A673 (cell line): ENCODE data around the gene KRTAP9-1. TPM values are rescaled to one million over a fixed set of nuclear protein-coding genes. Genes with fewer than 3 reads are reported as not detected.
"Not testable (repeated sequence)": the region's sequence is repeated elsewhere in the genome, so short reads cannot be mapped to it uniquely, and the experiment has no call there.

Experiments used
- BruUV-seq: library from RNA; stranded (reverse); fragments of 400-500 nt; replicated peaks from 2 replicates; lab custom pipeline; 2021; lab: Mats Ljungman, UMichigan
- CTCF ChIA-PET: fragments of 300-600 bp; sonication (Branson Sonifier 250); formaldehyde crosslinking; loops from one replicate; lab custom pipeline; 2022; ENCODE audit warnings: antibody characterized with exemption; lab: Charles Lee
- POLR2A ChIA-PET: fragments of 300-600 bp; sonication (Branson Sonifier 250); formaldehyde crosslinking; loops from one replicate; lab custom pipeline; 2022; ENCODE audit warnings: antibody characterized with exemption; ENCODE audit not compliant: low non-redundant PET; lab: Charles Lee
- DNase-seq: peaks from one replicate; pipeline ENCODE4 v3.0.0-alpha.2; 2015; ENCODE audit warnings: low spot score
- H3K27ac ChIP-seq: fragments of 200-600 bp; sonication (generic); 2 replicates; pipeline ENCODE4 v1.5.1; 2016; ENCODE audit warnings: mixed run types, low read depth, mild to moderate bottlenecking, mixed read lengths, antibody characterized with exemption, low read length; ENCODE audit not compliant: poor library complexity, severe bottlenecking
- H3K27me3 ChIP-seq: fragments of 200-600 bp; sonication (generic); replicated peaks from 2 replicates; pipeline ENCODE4 v1.6.1; 2017; ENCODE audit warnings: mixed run types, low read depth, mild to moderate bottlenecking, mixed read lengths, antibody characterized with exemption, low read length; ENCODE audit not compliant: insufficient read depth, poor library complexity
- H3K36me3 ChIP-seq: fragments of 200-600 bp; sonication (generic); 2 replicates; pipeline ENCODE4 v1.6.1; 2016; ENCODE audit warnings: mixed run types, mild to moderate bottlenecking, mixed read lengths, antibody characterized with exemption, low read length; ENCODE audit not compliant: insufficient read depth, poor library complexity, severe bottlenecking
- H3K4me1 ChIP-seq: fragments of 200-600 bp; sonication (generic); 2 replicates; pipeline ENCODE4 v1.6.1; 2017; ENCODE audit warnings: mixed run types, mild to moderate bottlenecking, mixed read lengths, antibody characterized with exemption, low read length; ENCODE audit not compliant: insufficient read depth, poor library complexity, severe bottlenecking
- H3K4me3 ChIP-seq: fragments of 200-600 bp; sonication (generic); 2 replicates; pipeline ENCODE4 v1.5.1; 2016; ENCODE audit warnings: low read depth, mixed run types, mild to moderate bottlenecking, mixed read lengths, low read length; ENCODE audit not compliant: poor library complexity, severe bottlenecking
- H3K9me3 ChIP-seq: fragments of 200-600 bp; sonication (generic); 2 replicates; pipeline ENCODE4 v1.6.1; 2016; ENCODE audit warnings: mixed run types, low read depth, mild to moderate bottlenecking, mixed read lengths, antibody characterized with exemption, low read length; ENCODE audit not compliant: poor library complexity, severe bottlenecking
- CTCF ChIP-seq: fragments of 300-800, 200-600 bp; sonication (generic); conservative IDR thresholded peaks from 2 replicates; pipeline ENCODE4 v1.5.1; 2017; ENCODE audit warnings: low read depth, mild to moderate bottlenecking, antibody characterized with exemption, low read length, moderate library complexity, mixed read lengths
- EZH2 ChIP-seq: fragments of 200-600 bp; sonication (generic); IDR thresholded peaks from 2 replicates; pipeline ENCODE4 v1.6.1; 2017; ENCODE audit warnings: borderline replicate concordance, low read depth, mild to moderate bottlenecking, mixed read lengths, antibody characterized with exemption, low read length; ENCODE audit not compliant: poor library complexity, severe bottlenecking
- intact Hi-C: fragments of 100-400 bp; cut with micrococcal nuclease; formaldehyde crosslinking; loops from one replicate; pipeline ENCODE4 v1.10.0; 2022; ENCODE audit not compliant: unreplicated experiment
- total RNA-seq: library from RNA; stranded (reverse); gene quantifications from 2 replicates; pipeline ENCODE4 v1.2.3, GENCODE V29; 2021

KRTAP9-1 gene
- total RNA-seq, 1 experiment from 2014 or later: not detected

GRCh38 chr17:41153856-41154255, 35.8 kb upstream of the KRTAP9-1 start:
- Histone ChIP-seq H3K9me3 (no peaks in the 10 kb centered on the region), H3K4me3 (no peak overlapping the region), H3K27ac (peak overlapping the region; percentile 77), H3K27me3 (no peaks in the 10 kb centered on the region), H3K4me1 (peaks cover 15% of the 10 kb centered on the region), H3K36me3 (no peaks in the 10 kb centered on the region)
- no peak for TF ChIP-seq CTCF
- no peak for TF ChIP-seq EZH2
- peak; percentile 27 for DNase-seq
- no TSS peak for BruUV-seq
- intact Hi-C loops: no loop called here
- POLR2A ChIA-PET: no interaction called here
- CTCF ChIA-PET: no interaction called here

GRCh38 chr17:41160190-41160589, 29.5 kb upstream of the KRTAP9-1 start:
- H3K36me3 ChIP-seq, BruUV-seq, DNase-seq, H3K27me3 ChIP-seq, H3K4me3 ChIP-seq, H3K9me3 ChIP-seq, CTCF ChIA-PET, H3K4me1 ChIP-seq, H3K27ac ChIP-seq, intact Hi-C loops, POLR2A ChIA-PET: not testable (repeated sequence)

- Histone ChIP-seq H3K36me3 (no peaks in the 10 kb centered on the region), H3K27ac (no peak within 1 kb of the TSS), H3K4me1 (no peaks in the 10 kb centered on the region), H3K9me3 (no peaks in the 10 kb centered on the region), H3K4me3 (no peak within 1 kb of the TSS), H3K27me3 (no peaks in the 10 kb centered on the region)
- ChIA-PET CTCF (no interaction called here), POLR2A (no interaction called here)
- BruUV-seq: no TSS peak
- intact Hi-C loops: no loop called here
- DNase-seq: no peak
- TF ChIP-seq CTCF: no peak
- TF ChIP-seq EZH2: no peak
Observed at GRCh38 chr17:41160648-41161047, 29.0 kb upstream of the KRTAP9-1 start, which contains the start of gene KRTAP4-4. Gene KRTAP4-4, minus strand, starts transcription at chr17:41160748. Its CDS starts 57 bp downstream, at chr17:41160691.

GRCh38 chr17:41163828-41164227, 25.9 kb upstream of the KRTAP9-1 start:
- H3K27me3 ChIP-seq: no peaks in the 10 kb centered on the region
- intact Hi-C loops: no loop called here
- ChIA-PET POLR2A (no interaction called here), CTCF (no interaction called here)
- no peak overlapping the region for H3K27ac ChIP-seq
- H3K4me1 ChIP-seq: no peaks in the 10 kb centered on the region
- TF ChIP-seq EZH2 (no peak), CTCF (no peak)
- H3K4me3 ChIP-seq: no peak overlapping the region
- no peaks in the 10 kb centered on the region for H3K9me3 ChIP-seq
- BruUV-seq: no TSS peak
- DNase-seq: no peak
- H3K36me3 ChIP-seq: no peaks in the 10 kb centered on the region
